Activated T-helper 2 cell treated with anti-CD3 and anti-CD28 coated beads, Interferon-gamma antibody, Interleukin-2, Interleukin-4, amounts not matched to agents 10 μg/mL and 5 μg/mL and 100 μg/mL, durations not matched to agents 14 hours and 24 hours and 36 hours (primary cell): ENCODE results near the gene ATP9B. TPM values are rescaled to one million over a fixed set of nuclear protein-coding genes. Genes with fewer than 3 reads are reported as not detected.

Source experiments
- DNase-seq: peaks from one replicate; pipeline ENCODE4 v3.0.0; 2021; ENCODE audit warnings: low spot score
- H3K27ac Mint-ChIP-seq: one replicate; pipeline ENCODE4 v1.8.0; 2021; ENCODE audit warnings: mixed read lengths
- H3K27me3 Mint-ChIP-seq: one replicate; pipeline ENCODE4 v1.8.0; 2021; ENCODE audit warnings: low read depth, mixed read lengths
- H3K36me3 Mint-ChIP-seq: one replicate; pipeline ENCODE4 v1.8.0; 2021; ENCODE audit warnings: low read depth, mixed read lengths
- H3K4me1 Mint-ChIP-seq: one replicate; pipeline ENCODE4 v1.8.0; 2021; ENCODE audit warnings: low read depth, mixed read lengths
- H3K4me3 Mint-ChIP-seq: one replicate; pipeline ENCODE4 v1.8.0; 2021; ENCODE audit warnings: low read depth, mild to moderate bottlenecking, moderate library complexity, mixed read lengths
- H3K9me3 Mint-ChIP-seq: one replicate; pipeline ENCODE4 v1.8.0; 2021; ENCODE audit warnings: mixed read lengths
- intact Hi-C: fragments of 100-400 bp; cut with micrococcal nuclease; formaldehyde crosslinking; loops from one replicate; pipeline ENCODE4 v1.15.1; 2023
- total RNA-seq: library from RNA; stranded (reverse); gene quantifications from 2 replicates; pipeline ENCODE4 v1.2.3, GENCODE V29; 2022

ATP9B gene
- 27.6 and 29.8 TPM in 2 replicates for total RNA-seq

GRCh38 chr18:79068937-79069716, at the start of gene ATP9B:
TSS of gene ATP9B (plus strand) at chr18:79069394. CDS start at chr18:79069411, 17 bp downstream.
- intact Hi-C loops, result loop anchor here (1.0 to 10.0 kb wide), 4 partner anchors 176 to 610 kb away; partner anchors contain the start of genes CTDP1 and NFATC1
- DNase-seq, result peak; percentile 98
- Mint-ChIP-seq H3K27me3 (peaks cover 20% of the 10 kb centered on the region), H3K4me1 (peaks cover 26% of the 10 kb centered on the region), H3K36me3 (peaks cover 45% of the 10 kb centered on the region), H3K4me3 (peak within 1 kb of the TSS; percentile 87), H3K9me3 (peaks cover 25% of the 10 kb centered on the region), H3K27ac (peak within 1 kb of the TSS; percentile 98)

GRCh38 chr18:79019881-79020280, 49.3 kb upstream of the ATP9B start:
- Mint-ChIP-seq H3K4me3 (no peak overlapping the region), H3K36me3 (no peaks in the 10 kb centered on the region), H3K27me3 (no peaks in the 10 kb centered on the region), H3K27ac (no peak overlapping the region), H3K4me1 (no peaks in the 10 kb centered on the region), H3K9me3 (no peaks in the 10 kb centered on the region)
- no peak for DNase-seq
- intact Hi-C loops, result no loop called here

- no peak for DNase-seq
- H3K4me3 Mint-ChIP-seq, result no peak overlapping the region
- intact Hi-C loops, result no loop called here
- H3K36me3 Mint-ChIP-seq, result no peaks in the 10 kb centered on the region
- no peak overlapping the region for H3K27ac Mint-ChIP-seq
- no peaks in the 10 kb centered on the region for H3K27me3 Mint-ChIP-seq
- H3K4me1 Mint-ChIP-seq, result no peaks in the 10 kb centered on the region
- no peaks in the 10 kb centered on the region for H3K9me3 Mint-ChIP-seq
Measured at GRCh38 chr18:79022603-79023002, 46.6 kb upstream of the ATP9B start.

- Mint-ChIP-seq H3K36me3 (no peaks in the 10 kb centered on the region), H3K27ac (no peak overlapping the region), H3K27me3 (no peaks in the 10 kb centered on the region), H3K4me3 (no peak overlapping the region), H3K4me1 (no peaks in the 10 kb centered on the region), H3K9me3 (peaks cover 5% of the 10 kb centered on the region)
- DNase-seq, result no peak
- intact Hi-C loops, result no loop called here
Measured at GRCh38 chr18:79026491-79026890, 42.7 kb upstream of the ATP9B start.

- peaks cover 5% of the 10 kb centered on the region for H3K9me3 Mint-ChIP-seq
- DNase-seq, result no peak
- H3K27ac Mint-ChIP-seq, result no peak overlapping the region
- no peaks in the 10 kb centered on the region for H3K27me3 Mint-ChIP-seq
- H3K4me3 Mint-ChIP-seq, result no peak overlapping the region
- intact Hi-C loops, result no loop called here
- H3K4me1 Mint-ChIP-seq, result no peaks in the 10 kb centered on the region
- H3K36me3 Mint-ChIP-seq, result no peaks in the 10 kb centered on the region
Measured at GRCh38 chr18:79030680-79031079, 38.5 kb upstream of the ATP9B start.

- Mint-ChIP-seq H3K9me3 (peaks cover 4% of the 10 kb centered on the region), H3K27ac (no peak overlapping the region), H3K27me3 (peaks cover 2% of the 10 kb centered on the region), H3K4me1 (no peaks in the 10 kb centered on the region), H3K36me3 (no peaks in the 10 kb centered on the region), H3K4me3 (no peak overlapping the region)
- intact Hi-C loops, result no loop called here
- no peak for DNase-seq
Measured at GRCh38 chr18:79042276-79042675, 26.9 kb upstream of the ATP9B start.

GRCh38 chr18:79043288-79043687, 25.9 kb upstream of the ATP9B start:
- peaks cover 2% of the 10 kb centered on the region for H3K27me3 Mint-ChIP-seq
- H3K4me1 Mint-ChIP-seq, result no peaks in the 10 kb centered on the region
- no peak for DNase-seq
- no peak overlapping the region for H3K4me3 Mint-ChIP-seq
- H3K27ac Mint-ChIP-seq, result no peak overlapping the region
- intact Hi-C loops, result no loop called here
- H3K9me3 Mint-ChIP-seq, result peaks cover 4% of the 10 kb centered on the region
- H3K36me3 Mint-ChIP-seq, result no peaks in the 10 kb centered on the region

GRCh38 chr18:79046522-79046921, 22.7 kb upstream of the ATP9B start:
- no peak for DNase-seq
- Mint-ChIP-seq H3K4me1 (no peaks in the 10 kb centered on the region), H3K27me3 (peaks cover 2% of the 10 kb centered on the region), H3K4me3 (no peak overlapping the region), H3K27ac (no peak overlapping the region), H3K36me3 (no peaks in the 10 kb centered on the region), H3K9me3 (no peaks in the 10 kb centered on the region)
- intact Hi-C loops, result no loop called here

GRCh38 chr18:79047556-79048244, 21.5 kb upstream of the ATP9B start:
- H3K4me3 Mint-ChIP-seq, result no peak overlapping the region

GRCh38 chr18:79048245-79048632, 21.0 kb upstream of the ATP9B start:
- Mint-ChIP-seq H3K9me3 (no peaks in the 10 kb centered on the region), H3K4me1 (no peaks in the 10 kb centered on the region), H3K27ac (no peak overlapping the region), H3K4me3 (no peak overlapping the region), H3K27me3 (peaks cover 2% of the 10 kb centered on the region), H3K36me3 (no peaks in the 10 kb centered on the region)
- intact Hi-C loops, result no loop called here
- no peak for DNase-seq

More at GRCh38 chr18:79047556-79048244, 21.5 kb upstream of the ATP9B start:
- Mint-ChIP-seq H3K27ac (no peak overlapping the region), H3K27me3 (peaks cover 2% of the 10 kb centered on the region), H3K4me1 (no peaks in the 10 kb centered on the region), H3K9me3 (no peaks in the 10 kb centered on the region), H3K36me3 (no peaks in the 10 kb centered on the region)
- intact Hi-C loops, result no loop called here
- DNase-seq, result no peak

- no peak for DNase-seq
- Mint-ChIP-seq H3K9me3 (no peaks in the 10 kb centered on the region), H3K36me3 (no peaks in the 10 kb centered on the region), H3K4me3 (no peak overlapping the region), H3K27me3 (peaks cover 2% of the 10 kb centered on the region), H3K27ac (no peak overlapping the region), H3K4me1 (no peaks in the 10 kb centered on the region)
- intact Hi-C loops, result no loop called here
Measured at GRCh38 chr18:79049506-79049905, 19.7 kb upstream of the ATP9B start.

- no peaks in the 10 kb centered on the region for H3K36me3 Mint-ChIP-seq
- H3K27ac Mint-ChIP-seq, result no peak overlapping the region
- H3K4me3 Mint-ChIP-seq, result no peak overlapping the region
- H3K4me1 Mint-ChIP-seq, result no peaks in the 10 kb centered on the region
- intact Hi-C loops, result no loop called here
- H3K27me3 Mint-ChIP-seq, result peaks cover 2% of the 10 kb centered on the region
- DNase-seq, result no peak
- no peaks in the 10 kb centered on the region for H3K9me3 Mint-ChIP-seq
Measured at GRCh38 chr18:79050005-79050404, 19.2 kb upstream of the ATP9B start.

- intact Hi-C loops, result no loop called here
Measured at GRCh38 chr18:79056827-79057367, 12.3 kb upstream of the ATP9B start.

More at GRCh38 chr18:79056827-79057367, 12.3 kb upstream of the ATP9B start:
- no peak for DNase-seq
- H3K9me3 Mint-ChIP-seq, result no peaks in the 10 kb centered on the region
- H3K4me3 Mint-ChIP-seq, result no peak overlapping the region
- H3K36me3 Mint-ChIP-seq, result no peaks in the 10 kb centered on the region
- peaks cover 3% of the 10 kb centered on the region for H3K27me3 Mint-ChIP-seq
- no peak overlapping the region for H3K27ac Mint-ChIP-seq
- H3K4me1 Mint-ChIP-seq, result no peaks in the 10 kb centered on the region
